Hematopoietic multipotent progenitor cell treated with erythropoietin and hydrocortisone succinate and interleukin-3 and kit ligand, for 15 days (in vitro differentiated cells): ENCODE results near the gene AGGF1.
"Not testable (repeated sequence)": the region's sequence is repeated elsewhere in the genome, so short reads cannot be mapped to it uniquely, and the experiment has no call there.

Experiments
- DNase-seq: peaks from one replicate; pipeline ENCODE4 v3.0.0-alpha.2; 2015; ENCODE audit warnings: low spot score

The AGGF1 gene

GRCh38 chr5:77086689-77087483, 56.7 kb downstream of the AGGF1 start, which contains the start of gene ZBED3:
TSS of gene ZBED3 (minus strand) at chr5:77087285. CDS start at chr5:77077878, 9,407 bp downstream.
- no peak for DNase-seq

DNA sequence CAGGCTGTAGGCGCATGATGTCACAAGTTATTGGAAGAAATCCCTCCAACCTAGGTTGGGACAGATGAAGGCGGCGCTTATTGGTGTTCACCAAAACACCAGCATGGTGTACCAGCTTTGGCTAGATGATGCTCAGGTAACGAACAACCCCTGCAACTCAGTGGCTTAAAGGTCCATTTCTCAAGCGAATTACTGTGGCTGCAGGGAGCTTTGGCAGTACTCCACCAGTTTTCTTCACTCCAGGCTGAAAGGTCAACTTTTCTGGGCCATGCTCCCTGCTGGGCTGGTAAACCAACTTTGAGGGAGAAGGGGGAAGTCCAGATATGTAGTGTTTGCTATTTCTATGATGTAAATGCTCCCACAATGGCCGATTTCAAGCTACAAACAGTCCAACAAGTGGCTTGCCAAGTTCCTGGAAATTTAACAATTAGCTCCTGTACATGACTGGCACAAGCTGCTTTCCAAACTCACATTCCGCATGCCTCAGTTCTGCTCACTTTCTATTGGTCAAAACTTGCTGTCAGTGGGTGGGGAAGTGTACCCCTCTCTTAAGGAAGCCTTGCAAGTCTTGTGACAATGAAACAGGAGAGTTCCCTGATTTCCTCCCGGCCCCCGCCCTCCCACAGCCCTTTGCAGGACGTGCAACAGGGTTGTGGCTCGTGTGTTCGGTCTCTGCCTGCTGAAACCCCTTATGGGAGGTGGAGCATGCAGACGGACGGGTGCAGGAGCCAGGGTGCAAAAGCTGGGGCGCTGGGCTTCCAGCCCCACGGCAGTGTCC, 57.5 kb downstream of the AGGF1 start:
- DNase-seq: no peak

DNA sequence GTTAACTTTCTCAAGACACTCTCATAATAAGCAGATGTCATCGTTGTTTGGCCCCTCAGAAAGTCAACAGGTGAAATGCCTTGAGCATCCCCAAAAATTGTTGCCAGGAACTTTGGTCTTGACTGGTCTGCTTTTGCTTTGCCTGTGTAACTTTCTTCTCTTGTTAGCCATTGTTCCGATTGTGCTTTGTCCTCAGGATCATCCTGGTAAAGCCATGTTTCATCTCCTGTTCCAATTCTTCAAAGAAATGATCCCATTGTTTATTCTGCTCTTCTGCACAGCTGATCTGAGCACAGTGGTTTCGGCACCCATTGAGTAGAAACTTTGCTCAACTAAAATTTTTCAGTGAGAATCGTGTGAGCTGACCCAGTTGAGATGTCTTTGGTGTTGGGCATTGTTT, 65.0 kb downstream of the AGGF1 start:
- DNase-seq: no peak

DNA sequence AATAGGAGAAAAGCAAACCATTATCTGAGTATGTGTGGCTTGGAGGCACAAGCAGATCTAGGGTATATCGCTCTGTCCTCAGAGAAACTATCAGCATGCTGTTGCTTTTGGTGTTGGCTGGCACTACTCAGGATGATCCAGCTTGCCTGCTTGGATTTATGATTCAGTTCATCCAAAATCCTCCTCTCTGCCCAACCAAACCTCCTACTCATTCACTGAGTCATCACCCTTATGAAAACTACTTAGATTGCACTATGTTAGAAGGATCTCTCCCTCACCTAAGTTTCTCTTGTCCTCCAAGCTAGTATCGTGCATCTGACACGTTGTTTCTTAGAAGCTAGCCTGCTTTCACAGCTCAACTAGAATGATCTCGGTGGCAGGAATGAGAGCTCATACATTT, 71.1 kb downstream of the AGGF1 start:
- no peak for DNase-seq

- no peak for DNase-seq
Observed at GRCh38 chr5:77102549-77102948, 72.3 kb downstream of the AGGF1 start.

DNA sequence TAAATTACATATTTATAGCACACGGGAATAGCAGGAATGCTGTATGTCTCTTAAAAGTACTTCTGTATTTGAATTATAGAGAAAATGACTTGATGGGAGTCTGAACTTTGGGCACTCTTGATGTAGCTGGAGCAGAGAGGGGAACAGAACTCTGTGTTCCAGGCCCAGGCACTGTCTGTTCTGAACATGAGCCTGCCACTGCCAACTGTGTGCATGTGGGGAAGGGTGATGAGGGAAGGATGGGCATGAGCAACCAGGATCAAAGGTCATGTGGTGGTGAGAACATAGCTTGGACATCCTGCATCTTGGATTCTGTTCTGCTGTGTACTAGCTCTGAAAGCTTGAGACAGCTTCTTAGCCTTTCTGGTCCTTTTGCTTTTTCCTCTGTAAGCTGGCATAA, 73.3 kb downstream of the AGGF1 start:
- no peak for DNase-seq

DNA sequence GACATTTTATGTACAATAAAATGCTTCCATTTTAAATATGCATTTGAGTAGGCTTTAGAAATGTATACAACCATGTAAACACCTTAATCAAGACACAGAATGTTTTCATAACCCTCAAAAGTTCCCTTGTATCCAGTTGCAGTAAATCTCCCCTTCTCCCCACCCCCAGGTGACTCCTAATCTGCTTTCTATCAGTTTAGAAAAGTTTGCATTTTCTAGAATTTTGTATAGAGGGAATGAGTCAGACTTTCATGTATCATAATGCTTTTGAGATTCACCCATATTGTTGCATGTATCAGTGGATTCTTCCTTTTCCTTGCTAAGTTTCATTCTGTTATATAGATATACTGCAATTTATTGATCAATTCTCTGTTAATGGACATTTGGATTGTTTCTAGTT, 74.6 kb downstream of the AGGF1 start:
- no peak for DNase-seq

GRCh38 chr5:77107035-77107434, 76.8 kb downstream of the AGGF1 start:
- DNase-seq: not testable (repeated sequence)
